Neural cell (in vitro differentiated cells): ENCODE results near the gene ALG6. TPM values are rescaled to one million over a fixed set of nuclear protein-coding genes. Genes with fewer than 3 reads are reported as not detected.

Source experiments
- H2AFZ ChIP-seq: fragments of 200-600, 300-800 bp; sonication (generic), shearing (Covaris generic); 2 replicates; pipeline ENCODE4 v1.6.0; 2014; ENCODE audit warnings: low read depth, mild to moderate bottlenecking, antibody characterized with exemption, low read length, moderate library complexity
- H3F3A ChIP-seq: fragments of 200-600 bp; shearing (Covaris generic); 2 replicates; pipeline ENCODE4 v1.6.1; 2016; ENCODE audit warnings: mild to moderate bottlenecking, moderate library complexity, mixed read lengths, antibody characterized with exemption, low read length; ENCODE audit not compliant: insufficient read depth, poor library complexity, severe bottlenecking
- H3K27ac ChIP-seq: fragments of 200-600, 300-800 bp; sonication (generic), shearing (Covaris generic); 2 replicates; pipeline ENCODE4 v1.5.1; 2014; ENCODE audit warnings: mild to moderate bottlenecking, low read length, moderate library complexity
- H3K27me3 ChIP-seq: fragments of 300-800, 200-600 bp; sonication (generic), shearing (Covaris generic); 2 replicates; pipeline ENCODE4 v1.6.0; 2014; ENCODE audit warnings: mild to moderate bottlenecking, low read depth, low read length, moderate library complexity; ENCODE audit not compliant: insufficient read depth
- H3K36me3 ChIP-seq: fragments of 300-800, 200-600 bp; sonication (generic), shearing (Covaris generic); 2 replicates; pipeline ENCODE4 v1.5.1; 2014; ENCODE audit warnings: mild to moderate bottlenecking, antibody characterized with exemption, low read length, moderate library complexity; ENCODE audit not compliant: insufficient read depth
- H3K4me2 ChIP-seq: fragments of 300-800, 200-600 bp; sonication (generic), shearing (Covaris generic); 2 replicates; pipeline ENCODE4 v1.6.0; 2014; ENCODE audit warnings: mild to moderate bottlenecking, low read length
- H3K4me3 ChIP-seq: fragments of 300-800, 200-600 bp; sonication (generic), shearing (Covaris generic); 2 replicates; pipeline ENCODE4 v1.5.1; 2014; ENCODE audit warnings: mild to moderate bottlenecking, low read length, moderate library complexity
- H3K79me2 ChIP-seq: fragments of 200-600 bp; shearing (Covaris generic); replicated peaks from 2 replicates; pipeline ENCODE4 v1.6.0; 2014; ENCODE audit warnings: mild to moderate bottlenecking, low read length, moderate library complexity; ENCODE audit not compliant: insufficient read depth
- H3K9ac ChIP-seq: fragments of 300-800, 200-600 bp; sonication (generic), shearing (Covaris generic); 2 replicates; pipeline ENCODE4 v1.6.1; 2016; ENCODE audit warnings: mild to moderate bottlenecking, low read length, mixed read lengths
- H3K9me2 ChIP-seq: fragments of 200-600 bp; shearing (Covaris generic); 2 replicates; pipeline ENCODE4 v1.6.1; 2016; ENCODE audit warnings: mild to moderate bottlenecking, low read length, mixed read lengths; ENCODE audit not compliant: insufficient read depth
- H3K9me3 ChIP-seq: fragments of 200-600, 300-800 bp; sonication (generic), shearing (Covaris generic); 2 replicates; pipeline ENCODE4 v1.6.1; 2016; ENCODE audit warnings: mild to moderate bottlenecking, mixed run types, low read length, moderate library complexity, mixed read lengths
- H4K20me1 ChIP-seq: fragments of 200-600 bp; shearing (Covaris generic); 2 replicates; pipeline ENCODE4 v1.6.1; 2016; ENCODE audit warnings: mild to moderate bottlenecking, mixed run types; ENCODE audit not compliant: insufficient read depth
- CTCF ChIP-seq: fragments of 450-650 bp; IDR thresholded peaks from 2 replicates; pipeline ENCODE4 v1.5.1; 2014; ENCODE audit warnings: antibody characterized with exemption, mild to moderate bottlenecking, moderate library complexity; ENCODE audit not compliant: poor library complexity, severe bottlenecking
- EP300 ChIP-seq: fragments of 450-650 bp; conservative IDR thresholded peaks from 2 replicates; pipeline ENCODE4 v1.6.1; 2014; ENCODE audit warnings: antibody characterized with exemption, mild to moderate bottlenecking, moderate library complexity; ENCODE audit not compliant: poor library complexity, severe bottlenecking
- EZH2 ChIP-seq: fragments of 200-600, 300-800 bp; shearing (Covaris generic), sonication (generic); IDR thresholded peaks from 2 replicates; pipeline ENCODE4 v1.6.1; 2014; ENCODE audit warnings: antibody characterized with exemption, low read length, borderline replicate concordance, mild to moderate bottlenecking; ENCODE audit not compliant: insufficient read depth, poor library complexity, severe bottlenecking
- MXI1 ChIP-seq: fragments of 450-650 bp; conservative IDR thresholded peaks from 2 replicates; pipeline ENCODE4 v1.6.1; 2014; ENCODE audit warnings: antibody characterized with exemption, mild to moderate bottlenecking; ENCODE audit not compliant: poor library complexity, severe bottlenecking
- POLR2AphosphoS5 ChIP-seq: IDR thresholded peaks from 2 replicates; pipeline ENCODE4 v1.6.1; 2012
- RAD21 ChIP-seq: fragments of 450-650 bp; conservative IDR thresholded peaks from 2 replicates; pipeline ENCODE4 v1.6.1; 2014; ENCODE audit warnings: antibody characterized with exemption, mild to moderate bottlenecking, moderate library complexity
- SMC3 ChIP-seq: fragments of 450-650 bp; conservative IDR thresholded peaks from 2 replicates; pipeline ENCODE4 v1.6.1; 2014; ENCODE audit warnings: antibody characterized with exemption, mild to moderate bottlenecking, moderate library complexity; ENCODE audit not compliant: poor library complexity
- TAF1 ChIP-seq: IDR thresholded peaks from 2 replicates; pipeline ENCODE4 v1.6.1; 2012; ENCODE audit warnings: low read depth
- polyA plus RNA-seq: library from polyadenylated mRNA; depleted of rRNA; stranded (reverse); fragments of >200 nt; gene quantifications from 2 replicates; pipeline ENCODE4 v1.2.3, GENCODE V29; 2014
- TF ChIP-seq, protein P1 (sequence below): IDR thresholded peaks from 2 replicates; pipeline ENCODE4 v1.6.1; 2012; ENCODE audit warnings: borderline replicate concordance

ALG6 gene
- polyA plus RNA-seq, 1 donor from 2014 or later = 46.8 TPM

DNA sequence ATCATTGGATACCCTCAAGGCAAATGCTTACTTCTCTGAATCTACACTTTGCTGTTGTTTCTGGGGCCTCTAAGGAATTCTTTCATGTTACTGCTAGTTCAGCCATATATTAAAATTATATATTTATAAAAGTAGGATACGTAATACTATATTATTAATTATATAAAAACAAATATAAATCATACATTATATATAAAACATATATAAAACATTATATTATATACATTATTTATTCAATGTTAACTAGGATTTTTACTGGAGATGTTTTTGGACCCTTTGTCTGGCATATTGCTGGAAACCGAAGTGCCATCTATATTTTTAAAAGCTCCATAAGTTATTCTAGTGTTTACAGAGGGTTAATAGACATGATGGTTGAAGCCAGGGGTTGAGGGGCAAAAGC lies 12.2 kb downstream of the ALG6 start:
- Histone ChIP-seq H3K9me3 (no peaks in the 10 kb centered on the region), H3K9me2 (no peaks in the 10 kb centered on the region), H3K27me3 (no peaks in the 10 kb centered on the region), H4K20me1 (no peaks in the 10 kb centered on the region), H3K4me3 (no peak overlapping the region), H2AFZ (no peak overlapping the region), H3K36me3 (no peaks in the 10 kb centered on the region), H3F3A (no peaks in the 10 kb centered on the region), H3K27ac (no peak overlapping the region), H3K9ac (no peak overlapping the region), H3K4me2 (no peak overlapping the region), H3K79me2 (no peaks in the 10 kb centered on the region)
- TF ChIP-seq CTCF (no peak), EP300 (no peak), MXI1 (no peak)

DNA sequence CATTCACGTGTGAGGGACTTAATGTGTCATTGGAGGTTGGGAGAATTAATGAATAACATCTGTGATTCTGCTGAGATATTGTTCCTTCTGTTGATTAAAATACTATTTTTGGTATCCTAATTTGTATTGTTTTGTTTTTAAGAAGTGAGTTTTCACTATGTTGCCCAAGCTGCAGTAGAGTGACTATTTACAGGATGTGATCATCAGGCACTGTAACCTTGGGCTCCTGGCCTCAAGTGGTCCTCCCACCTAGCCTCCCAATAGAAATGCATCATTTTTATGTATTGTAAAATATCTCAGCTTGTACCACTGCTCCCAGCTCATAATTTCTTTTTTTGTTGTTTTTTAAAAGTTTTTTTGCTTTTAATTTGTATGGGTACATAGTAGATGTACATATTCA lies 14.3 kb downstream of the ALG6 start:
- Histone ChIP-seq H3F3A (no peaks in the 10 kb centered on the region), H3K27ac (no peak overlapping the region), H3K79me2 (no peaks in the 10 kb centered on the region), H3K9me2 (no peaks in the 10 kb centered on the region), H3K9me3 (no peaks in the 10 kb centered on the region), H2AFZ (no peak overlapping the region), H3K4me2 (no peak overlapping the region), H3K36me3 (no peaks in the 10 kb centered on the region), H3K9ac (no peak overlapping the region), H3K4me3 (no peak overlapping the region), H4K20me1 (no peaks in the 10 kb centered on the region), H3K27me3 (no peaks in the 10 kb centered on the region)
- no peak for TF ChIP-seq POLR2AphosphoS5
- TF ChIP-seq, protein P1, sequence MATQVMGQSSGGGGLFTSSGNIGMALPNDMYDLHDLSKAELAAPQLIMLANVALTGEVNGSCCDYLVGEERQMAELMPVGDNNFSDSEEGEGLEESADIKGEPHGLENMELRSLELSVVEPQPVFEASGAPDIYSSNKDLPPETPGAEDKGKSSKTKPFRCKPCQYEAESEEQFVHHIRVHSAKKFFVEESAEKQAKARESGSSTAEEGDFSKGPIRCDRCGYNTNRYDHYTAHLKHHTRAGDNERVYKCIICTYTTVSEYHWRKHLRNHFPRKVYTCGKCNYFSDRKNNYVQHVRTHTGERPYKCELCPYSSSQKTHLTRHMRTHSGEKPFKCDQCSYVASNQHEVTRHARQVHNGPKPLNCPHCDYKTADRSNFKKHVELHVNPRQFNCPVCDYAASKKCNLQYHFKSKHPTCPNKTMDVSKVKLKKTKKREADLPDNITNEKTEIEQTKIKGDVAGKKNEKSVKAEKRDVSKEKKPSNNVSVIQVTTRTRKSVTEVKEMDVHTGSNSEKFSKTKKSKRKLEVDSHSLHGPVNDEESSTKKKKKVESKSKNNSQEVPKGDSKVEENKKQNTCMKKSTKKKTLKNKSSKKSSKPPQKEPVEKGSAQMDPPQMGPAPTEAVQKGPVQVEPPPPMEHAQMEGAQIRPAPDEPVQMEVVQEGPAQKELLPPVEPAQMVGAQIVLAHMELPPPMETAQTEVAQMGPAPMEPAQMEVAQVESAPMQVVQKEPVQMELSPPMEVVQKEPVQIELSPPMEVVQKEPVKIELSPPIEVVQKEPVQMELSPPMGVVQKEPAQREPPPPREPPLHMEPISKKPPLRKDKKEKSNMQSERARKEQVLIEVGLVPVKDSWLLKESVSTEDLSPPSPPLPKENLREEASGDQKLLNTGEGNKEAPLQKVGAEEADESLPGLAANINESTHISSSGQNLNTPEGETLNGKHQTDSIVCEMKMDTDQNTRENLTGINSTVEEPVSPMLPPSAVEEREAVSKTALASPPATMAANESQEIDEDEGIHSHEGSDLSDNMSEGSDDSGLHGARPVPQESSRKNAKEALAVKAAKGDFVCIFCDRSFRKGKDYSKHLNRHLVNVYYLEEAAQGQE = no peak
- no peak for TF ChIP-seq SMC3
- TF ChIP-seq TAF1 = no peak
- no peak for TF ChIP-seq CTCF
- TF ChIP-seq MXI1 = no peak
- no peak for TF ChIP-seq RAD21
- TF ChIP-seq EZH2 = no peak
- TF ChIP-seq EP300 = no peak
